ENCODE results near the gene ADARB2. TPM values are rescaled to one million over a fixed set of nuclear protein-coding genes. Genes with fewer than 3 reads are reported as not detected.
"Not testable (repeated sequence)": the region's sequence is repeated elsewhere in the genome, so short reads cannot be mapped to it uniquely, and the experiment has no call there.

Gene ADARB2
- total and polyA plus RNA-seq, 2 experiments from 2014 or later, result 0.13 to 0.48 TPM

DNA sequence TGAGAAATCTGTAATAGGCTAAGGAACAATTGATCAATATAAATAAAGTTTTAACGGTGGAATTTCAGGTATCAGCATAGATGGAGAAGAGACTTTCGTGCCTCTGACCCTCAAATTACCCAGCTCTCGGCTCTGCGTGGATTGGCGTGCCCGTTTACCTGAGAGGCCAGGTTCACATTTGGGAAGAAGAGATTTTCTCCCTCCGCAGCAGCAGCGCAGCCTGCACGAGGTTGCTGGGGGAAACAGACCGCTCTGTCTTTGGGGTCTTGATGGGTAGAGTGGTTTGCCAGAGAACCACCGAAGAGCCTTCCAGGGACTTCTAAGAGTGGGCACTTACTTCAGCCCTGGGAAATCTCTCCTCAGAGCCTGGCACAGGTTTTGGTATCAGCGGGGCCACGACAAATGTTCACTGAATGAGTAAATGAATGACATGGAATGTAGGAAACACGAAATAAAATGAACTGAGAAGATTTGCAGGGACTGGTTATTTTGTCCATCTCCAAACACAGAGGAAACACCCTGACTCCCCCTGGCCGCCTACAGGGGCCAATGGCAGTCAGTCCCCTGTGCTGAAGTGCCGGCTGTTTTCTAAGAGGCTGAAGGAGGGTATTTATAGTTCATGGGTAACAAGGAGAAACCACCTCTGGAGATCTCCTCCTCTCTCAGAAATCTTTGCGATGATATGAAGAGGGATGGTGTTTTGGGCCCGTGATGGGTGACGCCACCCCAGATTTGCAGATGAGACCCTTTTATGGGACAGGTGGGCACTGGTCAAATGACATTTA is 338.5 kb downstream of the ADARB2 start:
- H3K4me1 ChIP-seq (ENCODE audit: insufficient read depth), result no peaks in the 10 kb centered on the region
- no peaks in the 10 kb centered on the region for H3K9me3 ChIP-seq (ENCODE audit: low read depth)
- H3K9me2 ChIP-seq (replicated peaks; ENCODE audit: insufficient read depth), result no peaks in the 10 kb centered on the region
- H3K4me2 ChIP-seq, result no peak overlapping the region
- H3K79me2 ChIP-seq, result no peaks in the 10 kb centered on the region
- no peak overlapping the region for H3K27ac ChIP-seq
- no peak for TF ChIP-seq EZH2 (IDR thresholded peaks at IDR 0.05; ENCODE audit: borderline replicate concordance)
- TF ChIP-seq EZH2phosphoT487 (IDR thresholded peaks at IDR 0.05; ENCODE audit: low read depth, severe bottlenecking, unreplicated experiment), result no peak
- TF ChIP-seq, protein P1, sequence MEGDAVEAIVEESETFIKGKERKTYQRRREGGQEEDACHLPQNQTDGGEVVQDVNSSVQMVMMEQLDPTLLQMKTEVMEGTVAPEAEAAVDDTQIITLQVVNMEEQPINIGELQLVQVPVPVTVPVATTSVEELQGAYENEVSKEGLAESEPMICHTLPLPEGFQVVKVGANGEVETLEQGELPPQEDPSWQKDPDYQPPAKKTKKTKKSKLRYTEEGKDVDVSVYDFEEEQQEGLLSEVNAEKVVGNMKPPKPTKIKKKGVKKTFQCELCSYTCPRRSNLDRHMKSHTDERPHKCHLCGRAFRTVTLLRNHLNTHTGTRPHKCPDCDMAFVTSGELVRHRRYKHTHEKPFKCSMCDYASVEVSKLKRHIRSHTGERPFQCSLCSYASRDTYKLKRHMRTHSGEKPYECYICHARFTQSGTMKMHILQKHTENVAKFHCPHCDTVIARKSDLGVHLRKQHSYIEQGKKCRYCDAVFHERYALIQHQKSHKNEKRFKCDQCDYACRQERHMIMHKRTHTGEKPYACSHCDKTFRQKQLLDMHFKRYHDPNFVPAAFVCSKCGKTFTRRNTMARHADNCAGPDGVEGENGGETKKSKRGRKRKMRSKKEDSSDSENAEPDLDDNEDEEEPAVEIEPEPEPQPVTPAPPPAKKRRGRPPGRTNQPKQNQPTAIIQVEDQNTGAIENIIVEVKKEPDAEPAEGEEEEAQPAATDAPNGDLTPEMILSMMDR (IDR thresholded peaks at IDR 0.05; ENCODE audit: poor library complexity), result no peak
- H4K20me1 ChIP-seq (ENCODE audit: insufficient read depth, poor library complexity, severe bottlenecking), result no peaks in the 10 kb centered on the region
- no peaks in the 10 kb centered on the region for H3K27me3 ChIP-seq
- no peak for DNase-seq (ENCODE audit: low spot score)
- 93% methylated on average over 19 of the region's 19 CpGs for WGBS (ENCODE audit: low lambda C conversion rate, missing lambda C conversion rate)
- no peaks in the 10 kb centered on the region for H3K36me3 ChIP-seq (replicated peaks; ENCODE audit: insufficient read depth, low read depth)
- no peak overlapping the region for H2AFZ ChIP-seq
- H3K4me3 ChIP-seq, result no peak overlapping the region

DNA sequence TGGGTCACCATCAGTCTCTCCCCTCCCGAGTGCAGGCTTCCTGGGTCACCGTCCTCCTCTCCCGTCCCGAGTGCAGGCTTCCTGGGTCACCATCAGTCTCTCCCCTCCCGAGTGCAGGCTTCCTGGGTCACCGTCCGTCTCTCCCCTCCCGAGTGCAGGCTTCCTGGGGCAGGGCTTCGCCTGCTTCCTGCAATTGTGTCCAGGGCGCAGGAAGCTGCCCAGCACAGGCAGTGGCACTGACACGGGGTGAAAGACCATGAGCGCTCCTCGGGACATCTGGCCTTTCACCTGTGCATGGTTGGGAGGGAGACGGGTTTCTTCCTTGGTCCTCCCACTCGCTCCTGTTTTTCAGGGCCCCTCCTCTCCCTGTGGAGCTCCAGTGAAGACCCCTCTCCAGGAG is 339.2 kb downstream of the ADARB2 start:
- H4K20me1 ChIP-seq (ENCODE audit: insufficient read depth, poor library complexity, severe bottlenecking); H3K9me3 ChIP-seq (ENCODE audit: low read depth); H3K79me2 ChIP-seq; DNase-seq (ENCODE audit: low spot score); H3K9me2 ChIP-seq (replicated peaks; ENCODE audit: insufficient read depth); H3K4me1 ChIP-seq (ENCODE audit: insufficient read depth); H3K27me3 ChIP-seq; H3K27ac ChIP-seq; H3K4me3 ChIP-seq; H3K36me3 ChIP-seq (replicated peaks; ENCODE audit: insufficient read depth, low read depth); H2AFZ ChIP-seq; H3K4me2 ChIP-seq: not testable (repeated sequence)
- 91% methylated on average over 11 of the region's 15 CpGs for WGBS (ENCODE audit: low lambda C conversion rate, missing lambda C conversion rate)

DNA sequence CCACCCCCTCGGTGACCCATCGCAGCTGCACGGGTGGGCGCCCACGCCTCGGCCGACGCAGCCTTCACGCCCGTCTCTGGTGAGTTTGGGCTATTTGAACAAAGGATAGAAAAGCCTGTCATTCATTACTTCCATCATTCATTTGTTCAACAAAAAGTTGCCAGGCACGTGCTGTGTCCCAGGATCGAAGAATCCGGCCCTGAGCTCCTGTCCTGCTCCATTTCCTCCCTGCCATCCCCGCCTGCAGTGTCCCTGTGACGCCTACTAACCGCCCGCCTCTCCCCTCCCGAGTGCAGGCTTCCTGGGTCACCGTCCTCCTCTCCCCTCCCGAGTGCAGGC is 341.1 kb downstream of the ADARB2 start:
- no peak overlapping the region for H3K4me3 ChIP-seq
- no peaks in the 10 kb centered on the region for H3K27me3 ChIP-seq
- no peaks in the 10 kb centered on the region for H4K20me1 ChIP-seq (ENCODE audit: insufficient read depth, poor library complexity, severe bottlenecking)
- no peaks in the 10 kb centered on the region for H3K79me2 ChIP-seq
- H3K4me1 ChIP-seq (ENCODE audit: insufficient read depth), result no peaks in the 10 kb centered on the region
- H3K9me2 ChIP-seq (replicated peaks; ENCODE audit: insufficient read depth), result no peaks in the 10 kb centered on the region
- no peak overlapping the region for H3K4me2 ChIP-seq
- no peak overlapping the region for H2AFZ ChIP-seq
- 94% methylated on average over 18 of the region's 20 CpGs for WGBS (ENCODE audit: low lambda C conversion rate, missing lambda C conversion rate)
- DNase-seq (ENCODE audit: low spot score), result no peak
- no peaks in the 10 kb centered on the region for H3K9me3 ChIP-seq (ENCODE audit: low read depth)
- no peak for TF ChIP-seq EZH2phosphoT487 (IDR thresholded peaks at IDR 0.05; ENCODE audit: low read depth, severe bottlenecking, unreplicated experiment)
- TF ChIP-seq, protein P1 (IDR thresholded peaks at IDR 0.05; ENCODE audit: poor library complexity), result no peak
- TF ChIP-seq EZH2 (IDR thresholded peaks at IDR 0.05; ENCODE audit: borderline replicate concordance), result no peak
- no peak overlapping the region for H3K27ac ChIP-seq
- no peaks in the 10 kb centered on the region for H3K36me3 ChIP-seq (replicated peaks; ENCODE audit: insufficient read depth, low read depth)

DNA sequence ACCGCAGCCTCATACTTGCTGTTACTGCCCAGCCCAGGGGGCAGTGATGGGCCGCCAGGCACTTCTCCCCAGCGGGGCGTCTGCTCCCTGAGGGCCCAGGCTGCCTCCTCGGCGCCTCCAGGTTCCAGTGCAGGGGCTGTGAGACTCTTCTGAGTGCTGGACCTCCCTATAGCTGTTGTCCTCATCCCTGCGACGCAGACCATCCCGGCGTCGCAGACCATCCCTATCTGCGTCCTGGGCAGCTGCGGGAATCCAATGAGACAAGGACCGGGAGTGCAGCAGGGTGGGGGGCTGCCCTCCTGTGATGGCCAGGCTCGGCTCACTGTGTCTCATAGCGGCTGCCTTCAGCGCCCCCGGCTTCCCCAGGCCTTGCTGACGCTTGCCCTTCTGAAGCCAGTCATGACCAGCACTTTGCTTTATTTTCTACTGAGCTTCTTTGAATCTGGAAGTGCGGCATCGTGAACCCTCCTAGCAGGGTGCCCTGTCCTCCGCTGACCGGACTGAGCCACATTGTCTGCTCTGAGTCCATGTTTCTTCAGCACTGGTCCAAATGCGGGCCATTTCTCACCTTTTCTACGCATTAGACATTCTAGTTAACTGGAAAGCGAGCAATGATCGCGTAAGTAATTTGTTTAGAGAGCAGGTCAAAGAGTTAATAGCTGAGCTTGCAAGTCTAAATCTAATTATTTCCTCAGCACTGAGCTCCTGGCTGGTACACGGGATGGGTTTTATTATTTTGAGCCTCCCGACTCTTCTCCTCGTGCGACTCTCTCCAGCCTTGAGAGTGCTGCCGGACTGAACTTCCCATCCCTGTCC is 341.6 kb downstream of the ADARB2 start:
- 91% methylated on average over 32 of the region's 33 CpGs for WGBS (ENCODE audit: low lambda C conversion rate, missing lambda C conversion rate)
- Histone ChIP-seq H3K4me3 (no peak overlapping the region), H3K9me2 (replicated peaks; ENCODE audit: insufficient read depth) (no peaks in the 10 kb centered on the region), H3K27ac (no peak overlapping the region), H2AFZ (no peak overlapping the region), H3K9me3 (ENCODE audit: low read depth) (no peaks in the 10 kb centered on the region), H3K4me2 (no peak overlapping the region), H3K4me1 (ENCODE audit: insufficient read depth) (no peaks in the 10 kb centered on the region), H3K36me3 (replicated peaks; ENCODE audit: insufficient read depth, low read depth) (no peaks in the 10 kb centered on the region), H3K79me2 (no peaks in the 10 kb centered on the region), H4K20me1 (ENCODE audit: insufficient read depth, poor library complexity, severe bottlenecking) (no peaks in the 10 kb centered on the region), H3K27me3 (no peaks in the 10 kb centered on the region)
- TF ChIP-seq EZH2 (IDR thresholded peaks at IDR 0.05; ENCODE audit: borderline replicate concordance) (no peak), EZH2phosphoT487 (IDR thresholded peaks at IDR 0.05; ENCODE audit: low read depth, severe bottlenecking, unreplicated experiment) (no peak)
- TF ChIP-seq, protein P1 (IDR thresholded peaks at IDR 0.05; ENCODE audit: poor library complexity), result no peak
- DNase-seq (ENCODE audit: low spot score), result no peak

All from hepatocyte (in vitro differentiated cells).